Activated CD8-positive, alpha-beta memory T cell treated with anti-CD3 and anti-CD28 coated beads, Interleukin-2, amount 50 U/mL, for 48 hours (primary cell): ENCODE data around the gene DPH6.
"Not testable (repeated sequence)": the region's sequence is repeated elsewhere in the genome, so short reads cannot be mapped to it uniquely, and the experiment has no call there.

Experiments
- DNase-seq: peaks from one replicate; pipeline ENCODE4 v3.0.0-alpha.2; 2020

The DPH6 gene

DNA sequence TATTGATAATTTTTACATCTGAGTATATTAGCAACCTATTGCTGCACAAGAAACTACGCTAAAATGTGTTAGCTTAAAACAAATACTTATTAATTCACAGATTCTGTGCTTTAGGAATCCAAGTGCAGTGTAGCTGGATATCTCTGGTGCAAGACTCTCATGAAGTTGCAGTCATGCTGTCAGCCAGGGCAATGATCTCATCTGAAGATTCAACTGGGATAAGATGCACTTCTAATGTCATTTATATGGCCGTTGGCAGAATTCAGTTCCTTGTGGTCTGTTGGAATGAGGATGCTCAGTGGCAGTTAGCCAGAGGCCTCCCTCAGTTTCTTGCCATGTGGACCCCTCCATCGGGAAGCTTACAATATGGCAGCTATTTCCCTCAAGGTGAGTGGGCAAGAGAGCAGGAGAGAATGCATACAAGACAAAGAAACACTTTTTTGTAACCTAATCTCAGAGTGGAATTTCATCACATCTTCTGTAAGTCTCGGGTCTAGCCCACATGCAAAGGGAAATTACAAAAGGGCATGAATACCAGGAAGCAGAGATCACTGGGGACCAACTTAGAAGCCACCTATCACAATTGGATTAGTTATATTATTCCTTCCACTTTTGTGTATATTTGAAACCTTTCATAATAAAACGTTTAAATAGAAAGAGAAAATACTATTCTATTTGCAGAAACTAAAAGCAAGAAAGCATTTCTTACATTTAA lies 61.6 kb downstream of the DPH6 start:
- no peak for DNase-seq

DNA sequence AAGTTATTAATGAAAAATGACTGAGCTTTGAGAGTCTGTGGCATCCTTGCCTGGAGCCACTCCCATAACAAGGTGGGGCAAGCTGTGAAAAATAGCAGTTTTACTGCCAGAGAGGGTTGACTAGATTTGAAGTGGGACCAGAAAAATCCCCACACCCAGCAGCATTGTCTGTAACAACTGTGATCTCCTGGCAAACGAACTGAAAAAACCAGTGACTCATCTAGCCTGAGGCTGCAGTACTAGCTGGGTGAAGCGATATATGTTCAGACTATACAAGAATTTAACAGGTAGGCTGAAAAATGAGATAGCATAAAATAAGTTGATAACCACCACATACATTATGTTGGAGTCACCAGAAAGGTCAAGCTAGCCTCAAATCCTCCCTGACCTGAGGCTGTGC lies 64.0 kb downstream of the DPH6 start:
- no peak for DNase-seq

DNA sequence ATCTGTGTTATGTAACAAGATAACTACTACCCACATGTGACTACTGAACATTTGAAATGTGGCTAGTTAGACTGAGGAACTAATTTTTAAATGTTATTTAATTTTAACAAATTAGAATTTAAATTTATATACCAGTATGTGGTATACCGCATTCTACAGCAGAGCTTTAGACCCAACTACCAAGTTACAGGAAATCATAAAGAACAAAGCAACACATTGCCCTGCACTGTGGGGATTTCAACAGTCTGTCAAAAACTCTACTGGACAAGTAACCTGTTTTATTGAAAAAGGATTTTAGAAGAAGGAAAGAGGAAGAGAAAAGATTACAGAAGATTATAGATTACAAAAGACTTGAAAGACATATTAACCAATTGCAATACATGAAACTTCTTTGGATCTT lies 64.9 kb downstream of the DPH6 start:
- DNase-seq: no peak

DNA sequence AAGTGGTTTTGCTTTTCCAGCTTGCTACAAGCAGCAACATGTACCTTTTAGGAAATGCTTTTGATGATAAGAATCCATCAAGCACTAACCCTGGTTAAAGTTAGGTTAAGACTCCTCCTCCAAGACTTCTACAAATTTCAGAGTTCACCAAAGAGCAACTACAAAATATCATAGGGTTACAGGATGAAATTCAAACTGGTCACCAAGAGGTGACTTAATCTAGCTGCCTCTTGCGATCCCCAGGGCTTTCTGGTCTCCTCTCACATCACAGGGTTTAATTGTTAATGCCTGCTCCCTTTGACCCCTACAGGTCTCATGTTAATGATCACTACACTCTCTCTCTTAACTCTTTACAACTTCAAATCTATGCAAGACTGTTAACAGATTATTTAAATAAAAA lies 66.5 kb downstream of the DPH6 start:
- DNase-seq: no peak

DNA sequence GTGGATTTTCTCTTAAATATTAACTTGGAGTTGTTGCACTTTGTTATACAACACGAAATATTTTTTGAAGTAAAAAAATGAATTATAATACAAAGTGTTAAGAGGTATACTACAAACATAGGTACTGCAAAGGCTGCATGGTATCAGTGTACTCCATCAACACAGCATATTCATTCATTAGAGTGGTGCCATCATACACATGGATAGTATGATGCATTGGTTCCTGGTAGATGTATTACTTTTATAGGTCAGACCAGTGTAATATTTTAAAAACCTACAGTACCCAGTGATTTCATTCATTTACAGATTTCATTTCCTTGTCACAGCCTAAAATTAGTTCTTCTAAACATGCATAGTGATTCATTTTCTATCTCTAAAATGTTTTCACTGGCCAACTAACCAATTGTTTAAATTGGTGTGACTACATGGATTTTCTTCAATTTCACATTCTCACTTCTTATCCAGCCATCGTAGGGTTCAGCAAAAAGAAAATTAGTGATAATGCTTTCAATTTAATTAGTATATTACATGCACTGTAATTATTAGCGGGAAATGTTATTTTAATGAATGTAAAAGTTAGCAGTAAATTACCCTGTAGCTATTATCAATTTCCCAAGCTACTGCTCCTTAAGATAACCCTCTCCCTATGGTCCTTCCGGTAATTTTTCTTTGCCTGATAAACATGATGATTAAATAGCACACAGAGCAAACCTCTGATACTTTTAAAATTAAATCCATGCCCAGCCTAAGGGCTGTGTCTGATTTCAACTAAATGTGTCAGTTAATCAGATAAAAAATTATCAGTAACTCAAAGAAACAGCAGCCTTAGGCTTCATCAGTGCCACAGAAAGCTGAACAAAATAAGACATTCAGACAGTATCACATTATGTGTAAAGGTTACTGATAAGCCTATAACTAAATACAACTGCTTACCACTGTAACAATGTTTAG lies 68.4 kb downstream of the DPH6 start:
- no peak for DNase-seq

DNA sequence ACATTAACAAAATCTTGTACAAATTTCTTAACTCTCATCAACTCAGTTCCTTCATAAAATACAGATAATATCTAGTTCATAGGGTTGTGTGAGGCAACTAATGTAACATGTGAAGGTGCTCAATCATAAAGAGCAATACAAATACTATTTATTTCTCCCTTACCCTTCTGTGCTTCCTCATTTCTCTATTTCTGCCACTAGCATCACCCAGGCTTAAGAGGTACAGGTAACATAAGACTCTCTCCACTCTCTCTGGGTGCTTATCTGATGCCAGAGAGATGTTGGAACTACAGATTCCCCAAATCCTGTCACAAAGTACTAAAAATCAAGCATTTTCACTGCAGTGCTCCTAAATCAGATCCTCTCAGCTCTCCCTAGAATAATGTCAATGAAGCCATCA lies 74.9 kb downstream of the DPH6 start:
- no peak for DNase-seq

DNA sequence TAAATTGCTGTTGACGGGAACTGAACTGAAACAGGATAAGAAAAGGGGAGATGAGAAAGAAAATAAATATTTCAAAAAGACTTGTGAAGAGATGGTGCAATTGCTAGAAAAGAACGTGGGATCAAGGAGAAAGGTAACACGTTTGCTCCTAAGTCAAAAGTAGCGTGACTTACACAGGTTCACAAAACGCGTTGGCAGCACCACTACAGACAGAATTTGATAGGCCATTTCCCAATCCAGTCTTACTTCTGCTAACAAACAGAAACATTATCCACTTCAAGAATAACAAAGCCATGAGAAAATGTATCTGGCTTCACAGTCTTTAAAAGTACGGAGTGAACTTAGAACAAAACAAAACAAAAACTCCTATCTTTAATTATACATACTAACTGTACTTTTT lies 75.5 kb downstream of the DPH6 start:
- no peak for DNase-seq

DNA sequence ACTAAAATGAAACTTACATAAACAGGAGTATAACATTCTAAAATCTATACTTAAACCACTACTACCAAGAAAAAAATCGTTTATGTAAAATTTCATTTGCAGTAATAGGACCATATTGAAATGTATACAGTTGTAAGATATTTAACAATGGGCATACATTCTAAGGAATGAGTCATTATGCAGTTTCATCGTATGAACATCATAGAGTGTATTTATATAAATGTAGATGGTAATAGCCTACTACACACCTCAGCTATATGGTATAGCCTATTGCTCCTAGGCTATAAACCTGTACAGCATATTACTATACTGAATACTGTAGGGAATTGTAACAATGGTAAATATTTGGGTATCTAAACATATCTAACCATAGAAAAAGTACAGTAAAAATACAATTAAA lies 79.5 kb downstream of the DPH6 start:
- DNase-seq: no peak

DNA sequence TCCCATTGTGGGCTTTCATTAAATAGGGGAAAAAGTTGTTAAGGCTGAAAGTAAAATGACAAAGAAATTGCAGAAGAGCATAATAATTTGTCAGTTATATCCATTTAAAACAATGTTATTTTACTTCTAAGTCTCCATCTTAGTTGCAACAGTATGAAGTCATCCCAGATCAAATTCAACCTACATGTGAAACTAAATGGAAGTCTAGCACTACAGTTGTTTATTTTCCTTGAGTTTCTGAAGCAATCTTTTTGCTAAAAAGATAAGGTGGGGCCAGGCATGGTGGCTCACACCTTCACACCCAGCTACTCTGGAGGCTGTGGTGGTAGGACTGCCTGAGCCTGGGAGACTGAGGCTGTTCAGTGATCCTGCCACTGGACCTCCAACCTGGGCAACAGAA lies 80.2 kb downstream of the DPH6 start:
- no peak for DNase-seq

DNA sequence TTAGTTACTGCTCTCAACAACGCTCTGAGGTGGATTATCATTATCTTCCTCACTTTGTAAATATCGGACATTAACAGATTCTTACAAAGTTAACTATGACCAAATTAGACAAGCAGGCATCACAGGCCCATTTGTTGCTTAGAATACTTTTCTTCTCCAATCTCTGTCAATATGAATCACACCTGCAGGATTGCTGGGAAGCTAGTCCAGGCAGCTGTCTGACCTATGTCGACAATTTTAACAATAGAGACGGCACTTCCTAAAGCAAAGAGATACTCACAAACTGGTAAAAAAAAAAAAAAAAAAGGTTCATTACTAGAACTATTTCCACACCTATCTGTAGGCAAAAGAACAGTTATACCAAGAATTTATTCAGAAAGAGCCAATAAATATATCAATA lies 85.3 kb downstream of the DPH6 start:
- DNase-seq: no peak

DNA sequence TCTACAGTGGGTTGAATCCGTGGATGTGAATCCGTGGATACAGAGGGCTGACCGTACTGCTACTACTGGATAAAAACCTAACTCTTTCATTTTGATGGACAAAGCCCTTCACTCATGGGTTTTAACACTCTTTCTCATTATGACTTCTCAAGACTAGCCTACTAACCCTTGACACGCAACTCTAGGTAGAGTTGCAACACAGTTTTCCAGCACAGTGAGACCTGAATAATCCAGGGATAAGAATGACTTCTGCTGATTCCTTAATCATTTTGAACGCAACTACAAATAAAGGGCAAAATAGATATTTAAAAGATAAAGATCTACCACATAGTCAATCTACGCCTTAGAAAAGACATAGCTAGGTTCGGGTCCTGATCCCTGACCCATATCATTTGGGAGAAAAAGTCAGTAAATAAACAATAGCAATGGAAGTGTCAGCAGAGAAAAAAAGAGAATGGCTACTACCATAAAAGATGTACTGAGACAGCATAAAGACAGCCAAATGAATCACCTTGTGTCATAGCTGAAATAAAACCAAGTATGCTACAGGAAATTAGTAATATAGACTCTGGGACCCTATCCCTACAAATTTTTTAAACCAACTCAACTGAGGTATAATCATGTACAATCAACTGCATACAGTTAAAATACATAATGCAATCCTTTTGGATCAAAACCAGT lies 87.6 kb downstream of the DPH6 start:
- DNase-seq: no peak

DNA sequence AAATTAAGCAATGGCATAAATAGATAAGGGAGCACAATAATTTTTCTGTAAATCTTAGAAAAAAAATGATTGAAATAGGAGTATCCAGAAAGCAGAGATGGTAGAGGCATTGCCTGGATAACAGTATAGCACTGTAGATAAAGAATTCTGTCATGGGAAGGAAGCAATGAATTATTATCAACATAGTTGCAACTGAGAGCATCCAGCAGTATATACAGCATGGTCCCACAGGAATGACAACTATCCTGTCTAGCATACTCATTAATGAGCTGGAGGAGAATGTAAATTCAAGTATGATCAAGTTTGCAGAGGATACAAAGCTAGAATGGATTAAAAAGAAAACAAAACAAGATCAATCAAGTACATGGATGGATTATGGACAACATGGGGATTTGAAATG lies 90.8 kb downstream of the DPH6 start:
- no peak for DNase-seq

DNA sequence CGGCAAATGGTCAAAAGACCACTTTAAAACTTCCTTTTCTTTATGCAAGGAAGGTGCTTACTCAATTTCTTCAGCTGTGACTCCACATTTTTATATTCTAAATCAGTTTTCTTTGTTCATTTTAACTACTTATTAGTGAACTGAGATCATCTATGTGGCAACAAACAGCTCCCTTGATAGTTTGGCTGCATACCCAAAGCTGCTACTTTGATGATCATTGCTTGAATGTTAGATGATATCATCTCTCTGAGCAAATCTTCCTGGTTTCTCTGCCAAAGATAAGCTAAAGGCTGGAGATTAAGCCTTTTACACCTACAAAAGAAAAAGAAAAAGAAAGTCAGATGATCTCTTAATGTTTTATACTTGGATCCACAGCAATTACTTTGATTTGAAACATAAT lies 95.5 kb downstream of the DPH6 start:
- DNase-seq: no peak

DNA sequence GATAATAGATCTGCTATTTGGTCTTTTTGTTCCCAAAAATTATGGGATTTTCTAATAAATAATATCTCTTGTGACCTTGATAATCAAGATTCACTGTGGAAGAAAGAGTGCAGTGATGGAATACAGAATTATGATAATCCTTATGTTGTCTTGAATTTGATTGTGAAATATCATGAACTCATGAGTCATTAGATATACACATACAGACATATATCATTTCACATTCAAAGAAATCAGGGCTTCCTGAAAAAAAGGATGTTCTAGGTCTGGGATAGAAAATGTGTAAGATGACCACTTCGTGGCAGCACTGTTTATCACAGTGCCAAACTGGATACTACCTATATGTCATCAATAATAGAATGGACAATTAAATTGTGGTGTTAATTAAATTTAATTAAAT lies 97.7 kb downstream of the DPH6 start:
- DNase-seq: no peak

DNA sequence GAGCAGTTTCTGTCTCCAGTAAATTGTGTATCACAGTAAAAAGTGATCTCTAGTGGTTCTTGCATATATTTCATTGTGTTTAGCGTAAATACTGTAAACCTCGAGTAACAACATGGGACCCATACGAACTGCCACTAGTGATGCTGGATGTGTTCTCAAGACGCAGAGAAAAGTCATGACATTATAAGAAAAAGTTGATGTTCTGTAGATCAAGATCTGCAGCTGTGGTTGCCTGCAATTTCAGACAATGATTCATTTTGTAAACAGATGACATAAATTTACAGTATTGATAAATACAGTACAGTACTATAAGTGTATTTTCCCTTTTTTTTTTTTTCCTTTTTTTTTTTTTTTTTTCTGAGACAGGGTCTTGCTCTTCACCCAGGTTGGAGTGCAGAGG lies 100.1 kb downstream of the DPH6 start:
- DNase-seq: no peak

DNA sequence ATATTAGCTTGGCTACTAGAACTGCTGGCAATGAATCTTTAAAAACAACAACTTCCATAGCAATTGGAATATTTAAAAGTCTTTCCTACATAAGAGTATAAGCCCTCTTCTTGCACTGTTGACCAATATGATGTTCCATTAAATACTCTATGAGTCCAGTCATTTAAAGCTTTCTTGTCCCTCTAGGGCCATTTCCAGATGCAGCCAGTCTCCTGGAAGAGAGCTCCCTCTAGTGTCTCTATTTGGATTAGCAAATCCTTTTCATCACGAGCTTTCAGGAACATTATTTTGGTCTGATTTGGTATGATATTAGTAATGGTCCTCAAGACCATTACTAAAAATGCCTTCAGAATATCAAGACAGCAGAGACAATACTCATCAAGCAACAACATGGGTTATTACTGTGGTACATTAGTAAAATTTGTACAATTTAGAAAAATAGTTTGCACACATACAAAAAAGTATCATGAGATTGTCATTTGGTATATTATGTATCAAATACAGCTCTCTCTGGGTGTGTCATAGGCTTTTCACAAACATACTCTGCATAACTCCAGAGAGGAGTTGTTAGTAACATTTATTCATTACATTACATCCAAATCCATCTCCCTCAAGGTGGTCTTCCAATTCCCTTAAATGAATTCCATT lies 101.3 kb downstream of the DPH6 start:
- DNase-seq: no peak

DNA sequence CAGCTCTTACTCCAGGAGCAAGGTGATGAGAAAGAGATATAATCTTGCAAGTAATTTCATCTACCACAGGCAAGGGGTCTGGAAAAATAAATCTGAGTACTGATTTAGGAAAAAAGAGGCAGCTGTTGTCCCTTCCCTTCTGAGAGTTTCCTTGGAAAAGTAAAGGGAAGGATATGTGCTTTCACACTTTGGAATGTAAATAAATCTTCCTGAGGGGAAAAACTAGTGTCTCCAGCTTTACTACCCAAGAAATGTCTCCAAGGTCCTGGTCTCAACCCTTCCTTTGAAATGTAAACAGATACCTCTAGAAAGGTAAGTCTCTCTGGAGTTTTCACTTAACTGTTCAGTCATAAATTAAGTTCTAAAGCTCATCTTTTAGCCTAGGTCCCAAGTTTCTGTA lies 102.6 kb downstream of the DPH6 start:
- no peak for DNase-seq

DNA sequence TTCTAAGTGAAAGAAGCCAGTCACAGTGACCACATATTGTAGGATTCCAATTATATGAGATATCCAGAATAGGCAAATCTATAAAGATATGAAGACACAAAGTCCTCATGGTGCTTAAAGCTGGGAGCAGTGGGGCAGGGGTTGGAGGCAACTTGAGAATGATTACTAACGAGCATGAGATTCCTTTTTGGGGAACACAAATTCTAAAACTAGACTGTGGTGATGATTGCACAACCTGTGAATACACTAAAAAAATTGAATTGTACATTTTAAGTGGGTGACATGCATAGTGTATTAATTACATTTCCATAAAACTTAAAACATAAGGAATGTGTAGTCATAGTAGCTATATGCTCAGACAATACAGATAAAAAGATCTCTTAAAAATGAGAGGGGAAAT lies 103.2 kb downstream of the DPH6 start:
- no peak for DNase-seq

DNA sequence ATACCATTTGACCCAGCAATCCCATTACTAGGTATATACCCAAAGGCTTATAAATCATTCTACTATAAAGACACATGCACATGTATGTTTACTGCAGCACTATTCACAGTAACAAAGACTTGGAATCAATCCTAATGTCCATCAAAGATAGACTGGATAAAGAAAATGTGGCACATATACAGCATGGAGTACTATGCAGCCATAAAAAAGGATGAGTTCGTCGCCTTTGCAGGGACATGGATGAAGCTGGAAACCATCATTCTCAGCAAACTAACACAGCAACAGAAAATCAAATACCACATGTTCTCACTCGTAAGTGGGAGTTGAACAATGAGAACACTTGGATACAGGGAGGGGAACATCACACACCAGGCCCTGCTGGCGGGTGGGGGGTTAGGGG lies 104.7 kb downstream of the DPH6 start:
- not testable (repeated sequence) for DNase-seq

DNA sequence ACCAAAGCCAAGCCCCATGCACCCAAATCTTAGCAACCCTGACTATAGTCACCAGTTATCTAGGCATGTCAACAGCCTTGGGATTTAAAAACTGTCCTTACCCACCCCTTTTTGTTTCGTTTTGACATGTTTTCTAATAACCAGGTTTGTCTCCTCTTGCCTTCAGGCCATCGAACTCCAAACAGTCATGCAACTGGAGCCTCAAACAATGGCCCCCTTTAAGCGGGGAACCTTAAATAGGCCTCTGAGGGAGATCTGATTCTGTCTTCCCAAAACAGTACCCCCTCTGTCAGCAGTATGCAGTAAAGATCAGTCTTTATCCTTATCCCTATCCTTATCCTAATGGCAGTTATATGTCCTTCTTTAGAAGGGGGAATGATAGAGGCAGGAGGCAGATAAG lies 105.7 kb downstream of the DPH6 start:
- DNase-seq: no peak

DNA sequence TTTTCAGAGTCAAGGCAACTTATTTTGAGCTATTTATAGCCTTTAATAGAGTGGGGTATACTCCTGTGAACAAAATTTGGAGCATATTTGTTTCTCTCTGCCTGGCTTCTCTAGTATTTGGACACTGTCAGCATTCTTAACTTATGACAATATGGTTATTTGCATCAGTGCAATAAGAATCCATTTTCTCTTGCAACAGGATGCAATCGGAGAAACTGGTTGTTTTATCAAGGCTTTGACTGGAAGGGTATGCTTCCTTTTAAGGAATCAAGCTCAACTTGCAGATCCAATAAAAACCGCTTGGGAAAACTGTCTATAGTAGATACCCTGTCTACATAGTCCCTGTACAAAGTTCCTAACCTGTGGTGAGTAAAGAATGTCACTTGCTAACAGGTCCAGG lies 106.7 kb downstream of the DPH6 start:
- DNase-seq: no peak

DNA sequence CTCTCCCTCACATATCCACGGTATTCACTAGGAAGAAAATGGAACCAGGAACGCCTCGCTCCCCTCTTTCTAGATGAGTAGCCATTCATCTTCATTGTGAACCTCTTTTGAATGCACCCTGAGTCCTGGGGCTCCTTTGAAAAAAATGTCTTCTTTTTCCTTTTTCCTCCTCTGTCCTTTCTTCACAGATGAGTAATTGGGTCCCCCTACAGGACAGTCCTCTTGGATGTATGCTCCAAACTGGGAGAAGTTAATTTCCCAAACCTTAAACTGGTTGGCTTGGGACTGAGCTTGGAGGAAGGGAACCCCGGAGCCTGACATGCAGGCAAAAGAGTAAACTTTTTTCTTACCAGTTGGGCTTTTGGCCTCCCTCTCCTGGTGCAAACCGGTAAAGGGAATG lies 108.8 kb downstream of the DPH6 start:
- DNase-seq: no peak

DNA sequence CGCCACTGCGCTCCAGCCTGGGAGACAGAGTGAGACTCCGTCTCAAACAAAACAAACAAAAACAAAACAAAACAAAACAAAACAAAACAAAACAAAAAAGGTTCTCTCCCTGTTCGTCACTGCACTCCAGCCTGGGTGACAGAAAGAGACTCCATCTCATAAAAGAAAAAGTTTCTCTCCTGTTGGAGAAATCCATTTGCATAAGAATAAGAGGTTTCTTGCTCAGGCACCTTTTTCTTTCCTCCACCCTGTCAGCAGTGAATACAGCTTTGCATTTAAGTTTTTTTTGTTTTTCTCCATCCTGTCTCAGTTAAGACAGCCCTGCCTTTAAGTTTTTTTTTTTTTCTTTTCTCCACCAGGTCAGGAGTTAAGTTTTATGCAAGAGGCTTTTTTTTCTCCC lies 109.5 kb downstream of the DPH6 start:
- DNase-seq: no peak
